ENCODE data around the gene SNPH.

Gene SNPH

DNA sequence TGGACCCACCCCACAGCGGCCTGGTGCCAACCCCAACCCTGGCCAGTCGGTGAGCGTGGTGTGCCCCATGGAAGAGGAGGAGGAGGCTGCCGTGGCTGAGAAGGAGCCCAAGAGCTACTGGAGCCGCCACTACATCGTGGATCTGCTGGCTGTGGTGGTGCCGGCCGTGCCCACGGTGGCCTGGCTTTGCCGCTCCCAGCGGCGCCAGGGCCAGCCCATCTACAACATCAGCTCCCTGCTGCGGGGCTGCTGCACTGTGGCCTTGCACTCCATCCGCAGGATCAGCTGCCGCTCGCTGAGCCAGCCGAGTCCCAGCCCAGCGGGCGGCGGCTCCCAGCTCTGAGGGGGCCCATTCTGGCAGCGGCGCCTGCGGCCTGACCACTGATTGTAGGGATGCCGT is 39.6 kb downstream of the SNPH start:
- no peak for DNase-seq (ENCODE audit: extremely low read depth in 1 of 2, low read depth in 1 of 2)

DNA sequence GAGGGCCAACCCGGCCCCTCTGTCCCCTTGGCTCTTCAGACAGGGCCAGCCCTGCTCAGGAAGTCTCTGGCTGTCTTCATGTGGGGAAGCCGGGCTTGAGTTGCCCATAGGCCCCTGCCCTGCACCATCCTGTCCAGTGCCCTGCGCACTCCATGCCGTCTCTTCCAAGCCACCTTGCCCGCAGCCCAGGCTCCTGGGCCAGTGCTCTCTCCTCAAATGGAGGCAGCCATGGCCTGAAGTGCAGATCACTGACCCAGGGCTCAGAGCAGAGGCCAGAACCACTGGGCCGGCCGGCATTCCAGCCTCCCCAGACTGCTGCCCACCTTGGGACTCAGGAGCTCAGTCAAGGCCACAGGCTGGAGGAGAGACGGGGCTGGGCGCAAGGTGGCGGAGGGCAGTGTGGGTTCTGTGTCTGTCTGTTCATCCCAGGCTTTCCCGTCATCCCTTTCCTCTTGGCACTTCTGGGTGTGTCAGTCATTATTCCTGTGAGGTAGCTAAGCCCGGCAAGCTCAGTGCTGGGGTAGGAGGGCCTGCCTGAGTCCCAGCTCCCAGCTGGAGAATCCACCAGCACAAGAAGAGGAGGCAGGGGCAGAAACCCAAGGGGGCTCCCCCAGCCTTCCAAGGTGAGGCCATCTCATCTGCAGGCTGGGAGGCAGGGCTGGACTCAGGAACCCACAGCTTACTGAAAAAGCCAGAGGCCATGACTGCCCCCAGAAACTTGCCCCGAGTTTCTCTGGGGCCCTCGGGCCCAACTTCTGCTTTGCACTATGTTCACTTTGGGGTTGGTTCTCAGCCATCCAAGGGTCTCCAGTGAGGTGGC is 40.4 kb downstream of the SNPH start:
- DNase-seq (ENCODE audit: extremely low read depth in 1 of 2, low read depth in 1 of 2) = no peak

DNA sequence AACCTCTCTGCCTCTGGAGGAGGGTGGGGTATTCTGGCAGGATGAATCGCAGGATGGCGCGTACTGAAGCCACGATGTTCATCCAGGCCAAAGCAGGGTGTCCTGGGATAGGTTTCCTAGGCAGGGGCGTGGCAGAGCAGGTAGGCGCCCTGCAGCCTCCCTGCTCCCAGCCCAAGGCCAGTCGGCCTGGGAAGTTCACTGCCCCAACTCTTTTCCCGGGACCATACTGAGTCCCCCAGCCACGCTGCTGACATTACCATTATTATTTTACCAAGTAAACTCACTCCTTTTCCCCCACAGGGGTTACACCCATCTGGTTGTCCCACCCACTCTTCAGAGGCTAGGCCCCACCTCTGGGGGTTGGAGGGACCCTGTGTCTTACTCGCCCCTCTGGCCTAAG is 41.1 kb downstream of the SNPH start:
- DNase-seq (ENCODE audit: extremely low read depth in 1 of 2, low read depth in 1 of 2) = no peak

DNA sequence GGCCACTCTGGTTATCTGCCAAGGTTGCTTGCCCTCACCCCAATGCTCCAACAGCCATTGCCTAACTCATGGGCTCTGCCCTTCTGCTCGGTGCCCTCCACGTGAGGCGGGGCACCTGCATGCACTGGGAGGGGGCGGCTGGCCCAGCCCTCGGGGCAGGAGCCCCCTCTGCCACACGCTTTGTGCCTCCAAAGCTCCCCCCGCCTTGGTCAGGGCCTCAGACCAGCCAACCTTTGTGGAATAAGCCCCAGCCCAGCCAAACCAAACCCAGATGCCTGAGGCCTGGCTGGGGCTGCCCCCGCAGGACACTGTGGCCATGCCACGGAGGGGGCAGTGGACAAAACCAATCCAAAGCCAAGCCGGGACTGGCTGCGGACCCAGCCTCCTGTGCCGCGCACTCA is 41.5 kb downstream of the SNPH start:
- no peak for DNase-seq (ENCODE audit: extremely low read depth in 1 of 2, low read depth in 1 of 2)

DNA sequence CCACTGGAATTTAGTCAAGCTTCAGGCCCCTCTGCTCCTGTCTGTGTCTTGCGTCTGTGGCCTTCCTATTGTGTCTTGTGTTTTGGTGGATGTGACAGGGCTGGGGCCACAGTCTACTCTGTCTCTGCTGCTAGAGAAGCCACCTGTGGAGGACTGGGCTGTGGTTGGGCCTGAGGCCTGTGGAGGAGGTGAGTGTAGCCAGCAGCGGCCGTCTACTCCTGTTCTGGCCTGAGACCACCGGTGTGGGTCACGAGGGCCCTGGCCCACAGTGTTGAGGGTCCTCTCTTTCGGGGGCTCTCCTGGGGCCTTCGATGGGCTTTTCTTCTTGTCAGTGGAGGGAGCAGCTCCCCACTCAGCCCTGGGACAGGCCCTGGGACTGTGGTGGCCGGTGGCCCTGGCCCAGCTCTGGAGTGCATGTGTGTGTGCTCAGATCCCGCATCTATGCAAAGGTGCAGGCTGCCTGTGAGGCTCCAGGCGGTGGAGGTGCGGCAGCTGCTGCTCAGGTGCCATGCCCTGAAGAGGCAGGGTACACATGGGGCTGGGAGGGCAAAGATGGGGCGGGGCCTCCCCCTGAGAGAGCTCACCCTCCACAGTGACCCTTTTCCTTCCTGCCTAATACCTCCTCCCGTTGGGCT is 42.1 kb downstream of the SNPH start:
- DNase-seq (ENCODE audit: extremely low read depth in 1 of 2, low read depth in 1 of 2) = no peak

DNA sequence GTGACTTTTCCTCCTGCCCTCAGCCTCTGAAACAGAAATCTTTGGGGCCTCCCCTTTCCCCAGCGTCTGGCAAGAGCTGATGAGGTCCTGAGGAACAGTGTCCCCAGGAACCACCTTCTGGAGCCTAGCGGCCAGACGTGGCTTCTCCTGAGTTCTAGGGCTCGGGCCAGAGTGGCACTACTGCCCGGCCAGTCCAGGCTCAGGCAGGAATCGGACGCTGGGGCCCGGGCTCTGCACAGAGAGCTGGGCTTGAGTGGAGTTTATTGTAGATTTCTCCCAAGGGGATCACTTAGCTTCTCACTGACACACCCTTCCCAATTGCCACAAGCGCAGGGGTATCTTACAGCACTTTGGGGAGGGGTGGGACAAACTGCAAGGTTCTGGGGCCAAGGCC is 42.6 kb downstream of the SNPH start:
- no peak for DNase-seq (ENCODE audit: extremely low read depth in 1 of 2, low read depth in 1 of 2)

DNA sequence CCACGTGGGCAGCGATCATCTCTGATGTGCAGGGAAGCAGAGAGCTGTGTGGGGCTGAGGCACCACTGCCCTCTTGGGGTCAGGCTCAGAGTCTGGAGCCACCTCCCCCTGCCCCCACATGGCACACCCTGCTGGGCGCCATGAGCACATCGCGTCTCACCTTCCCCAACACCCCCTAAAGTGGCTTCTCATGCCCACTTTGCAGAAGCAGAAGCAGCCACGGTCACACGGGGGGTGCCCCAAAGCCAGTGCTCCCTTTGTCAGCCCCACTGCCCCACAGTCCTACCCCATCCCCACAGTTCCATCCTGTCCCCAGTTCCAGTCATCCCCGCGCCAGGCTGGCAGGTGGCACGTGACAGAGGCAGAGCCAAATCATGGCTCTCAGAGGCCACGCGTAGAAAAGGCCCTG is 43.3 kb downstream of the SNPH start:
- no peak for DNase-seq (ENCODE audit: extremely low read depth in 1 of 2, low read depth in 1 of 2)

DNA sequence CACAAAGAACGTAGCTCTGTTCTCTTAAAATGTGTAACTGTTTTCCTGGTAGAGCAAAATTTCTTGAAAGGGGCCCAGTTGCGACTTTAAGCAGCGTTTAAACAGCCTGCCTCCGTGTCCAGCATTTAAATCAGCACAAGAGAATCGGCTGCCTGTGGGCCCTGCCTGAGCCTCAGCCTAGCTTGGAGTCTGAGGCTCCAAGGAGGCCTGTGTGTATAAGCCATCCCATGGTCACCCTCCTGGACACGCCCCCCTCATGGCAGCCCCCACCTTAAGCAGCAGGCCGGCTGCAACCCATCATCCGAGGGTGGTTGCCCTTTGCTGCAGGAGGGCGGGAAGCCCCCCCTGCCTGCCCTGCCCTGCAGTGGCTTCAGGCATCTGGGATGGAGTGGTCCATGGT is 44.0 kb downstream of the SNPH start:
- no peak for DNase-seq (ENCODE audit: extremely low read depth in 1 of 2, low read depth in 1 of 2)

DNA sequence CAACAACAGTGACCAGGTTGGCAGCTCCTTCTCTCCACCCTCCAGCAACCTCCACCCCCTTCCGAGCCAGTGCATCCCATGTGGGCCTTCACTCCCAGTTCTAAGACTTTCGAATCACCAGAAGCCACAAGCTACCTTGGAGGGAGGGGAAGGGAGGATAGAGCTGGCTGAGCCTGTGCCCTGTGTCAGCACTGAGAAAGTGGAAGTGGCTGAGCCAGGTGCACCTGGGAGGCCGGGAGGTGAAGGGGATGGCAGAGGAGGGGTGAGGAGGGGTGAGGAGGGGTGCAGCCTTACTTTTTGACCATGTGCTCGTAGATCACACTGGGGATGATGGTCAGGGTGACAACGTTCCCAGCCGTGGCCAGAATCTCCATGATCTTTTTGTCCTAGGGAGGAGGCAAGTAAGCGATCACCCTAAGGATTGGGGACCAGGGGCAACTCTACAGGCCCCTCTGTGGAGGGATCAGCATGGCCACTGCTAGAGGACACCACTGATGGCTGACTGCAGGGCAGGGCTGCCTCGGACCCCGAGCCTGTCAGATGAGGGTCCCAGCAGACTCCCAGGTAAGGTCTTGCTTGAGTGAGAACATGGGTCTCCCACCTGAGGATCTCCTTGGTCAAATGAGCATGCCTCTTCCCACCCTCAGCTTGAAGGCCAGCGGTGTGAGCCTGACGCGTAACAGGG is 44.6 kb downstream of the SNPH start:
- no peak for DNase-seq (ENCODE audit: extremely low read depth in 1 of 2, low read depth in 1 of 2)

DNA sequence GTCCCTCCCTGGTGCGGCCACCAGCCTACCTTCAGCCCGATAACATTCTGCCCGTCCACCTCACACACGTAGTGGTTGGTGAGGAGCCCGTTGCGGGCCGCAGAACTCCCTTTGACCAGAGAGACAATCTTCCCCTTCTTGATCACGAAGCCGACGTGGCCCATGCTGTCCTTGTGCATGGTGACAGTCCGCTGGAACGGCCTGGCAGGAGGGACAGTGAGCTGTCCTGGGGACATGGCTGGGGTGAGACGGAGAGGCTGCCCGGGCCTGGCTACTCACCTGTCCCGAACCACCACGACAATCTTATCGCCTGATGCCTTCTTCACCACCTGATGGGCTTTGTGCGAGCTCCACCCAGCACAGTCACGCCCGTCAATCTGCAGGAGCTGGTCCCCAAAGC is 46.2 kb downstream of the SNPH start:
- DNase-seq (ENCODE audit: extremely low read depth in 1 of 2, low read depth in 1 of 2) = no peak

DNA sequence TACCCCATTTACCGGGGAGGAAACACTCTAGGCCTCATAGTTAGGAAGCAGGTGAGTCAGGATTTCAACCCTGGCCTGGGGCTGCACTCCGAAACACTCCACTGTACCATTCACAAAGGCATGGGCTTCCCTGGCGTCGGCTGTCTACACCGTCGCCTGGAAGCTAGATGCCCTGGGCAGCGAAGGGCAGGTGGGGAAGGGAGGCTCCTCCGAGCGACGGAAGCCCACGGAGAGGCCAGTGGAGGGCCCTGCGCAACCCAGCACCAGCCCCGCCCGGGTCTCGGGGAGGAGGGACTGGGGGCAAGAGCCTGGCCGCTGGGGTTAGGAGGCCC is 46.8 kb downstream of the SNPH start:
- DNase-seq (ENCODE audit: extremely low read depth in 1 of 2, low read depth in 1 of 2) = no peak

DNA sequence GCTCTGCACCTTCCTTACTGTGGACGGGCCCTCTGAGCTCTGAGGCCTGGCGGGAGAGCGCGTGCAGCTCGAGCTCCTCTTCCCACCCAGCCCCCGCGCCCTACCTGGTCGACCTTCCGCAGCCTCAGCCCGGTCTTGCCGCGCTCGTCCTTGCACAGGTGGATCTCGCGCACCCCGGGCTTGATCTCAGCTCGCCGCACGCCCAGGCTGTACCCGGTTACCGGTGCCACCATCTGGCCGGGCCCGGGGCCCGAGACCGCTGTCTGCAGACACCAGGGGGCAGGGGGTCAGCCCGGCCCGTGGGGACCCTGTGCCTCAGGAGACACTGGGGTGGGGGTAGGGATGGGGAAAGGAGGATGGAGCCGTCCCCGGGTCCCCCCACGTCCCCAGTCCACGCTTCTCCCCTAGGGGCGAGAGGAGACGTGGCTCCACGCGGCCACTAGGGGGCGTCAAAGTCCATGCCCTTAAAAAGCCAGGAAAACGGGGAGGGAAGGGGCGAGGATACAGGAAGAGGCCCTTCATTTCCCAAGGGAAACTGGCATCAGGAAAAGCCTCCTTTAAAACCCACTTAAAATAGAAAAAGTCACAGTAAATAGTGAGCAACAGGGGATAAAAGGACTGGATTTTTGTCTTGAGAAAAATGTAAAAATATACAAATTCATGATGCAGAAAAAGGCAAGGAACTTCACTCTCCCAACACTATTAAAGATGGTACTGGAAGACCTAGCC is 47.3 kb downstream of the SNPH start:
- no peak for DNase-seq (ENCODE audit: extremely low read depth in 1 of 2, low read depth in 1 of 2)

DNA sequence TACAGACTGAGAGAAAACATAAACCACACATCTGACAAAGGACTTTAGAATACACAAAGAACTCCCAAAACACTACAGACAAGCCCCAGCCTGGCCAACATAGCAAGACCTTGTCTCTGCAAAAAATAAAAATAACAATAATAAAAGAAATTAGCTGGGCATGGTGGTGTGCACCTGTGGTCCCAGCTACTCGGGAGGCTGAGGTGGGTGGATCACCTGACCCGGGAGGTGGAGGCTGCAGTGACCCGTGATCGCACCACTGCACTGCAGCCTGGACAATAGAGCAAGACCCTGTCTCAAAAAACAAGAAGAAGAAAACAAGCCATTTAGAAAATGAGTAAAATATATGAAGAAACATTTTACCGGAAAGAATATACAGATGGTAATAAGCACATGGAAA is 49.7 kb downstream of the SNPH start:
- DNase-seq (ENCODE audit: extremely low read depth in 1 of 2, low read depth in 1 of 2) = no peak

DNA sequence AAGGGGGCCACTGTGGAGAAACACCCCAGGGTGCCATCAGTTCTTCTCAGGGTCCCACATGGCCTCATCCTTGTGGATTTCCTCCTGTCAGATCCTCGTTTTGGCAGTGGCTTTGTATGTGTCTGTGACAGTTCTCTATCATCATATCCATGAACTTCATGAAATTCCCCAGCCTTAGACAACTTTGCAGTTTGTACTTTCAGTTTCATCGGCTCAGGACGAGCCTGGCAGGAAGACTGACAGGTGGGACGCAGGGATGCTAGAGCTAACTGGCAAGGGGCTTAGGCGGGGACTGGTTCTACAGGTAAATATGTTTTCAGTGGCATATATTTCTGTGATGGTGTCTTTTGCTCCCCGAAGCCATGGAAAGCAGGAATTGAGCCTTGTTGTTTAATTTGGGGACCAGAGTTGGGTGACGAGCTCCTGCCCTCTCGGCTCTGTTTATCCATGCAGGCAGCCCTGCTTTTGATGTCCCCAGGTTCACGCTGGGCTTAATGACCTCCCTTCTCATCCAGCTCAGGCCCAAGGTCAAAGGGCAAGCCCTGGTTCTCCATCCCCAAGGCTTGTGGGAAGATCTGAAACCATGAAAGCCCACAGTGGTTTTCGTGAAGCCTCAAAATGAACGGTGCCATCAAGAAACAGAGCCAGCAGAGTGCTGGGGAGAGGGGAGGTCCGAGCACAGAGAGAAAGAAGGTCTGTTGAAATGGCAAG is 51.6 kb downstream of the SNPH start:
- no peak for DNase-seq (ENCODE audit: extremely low read depth in 1 of 2, low read depth in 1 of 2)

DNA sequence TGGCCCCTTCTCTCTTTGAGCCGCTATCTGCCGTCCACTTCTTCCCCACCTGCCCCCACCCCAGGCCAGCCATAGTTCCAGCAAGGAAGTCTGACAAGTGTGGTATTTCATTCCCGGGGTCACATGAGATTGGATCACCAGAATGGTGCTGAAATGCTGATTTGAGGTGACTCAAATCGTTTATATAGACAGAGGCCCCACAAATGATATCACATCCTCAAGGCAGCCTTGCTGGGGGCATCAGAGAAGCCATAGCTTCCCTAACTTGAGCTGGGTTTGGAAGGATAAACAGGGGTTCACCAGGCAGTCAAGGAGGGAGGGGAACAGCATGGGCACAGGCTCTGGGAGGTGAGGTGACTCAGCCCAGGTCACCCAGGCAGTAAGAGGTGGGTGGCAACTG is 53.0 kb downstream of the SNPH start:
- no peak for DNase-seq (ENCODE audit: extremely low read depth in 1 of 2, low read depth in 1 of 2)

DNA sequence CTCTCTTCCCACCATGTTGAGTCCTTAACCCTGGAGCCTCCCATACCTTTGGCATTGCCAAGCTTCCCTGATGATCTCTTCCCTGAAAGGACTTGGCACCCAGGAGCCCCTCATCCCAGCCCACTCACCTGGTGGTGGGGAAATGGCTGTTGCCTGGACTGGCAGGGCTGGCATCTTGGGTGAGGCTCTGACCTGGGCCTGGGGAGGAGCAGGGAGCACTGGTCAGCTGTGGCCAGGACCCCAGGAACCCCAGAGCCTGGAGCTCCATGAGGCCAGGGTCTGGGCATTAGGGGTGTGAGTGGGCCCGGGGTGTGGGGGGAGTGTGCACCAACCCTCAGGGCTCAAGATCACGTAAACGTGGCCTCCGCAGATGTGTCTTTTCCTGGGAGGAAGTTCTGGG is 53.4 kb downstream of the SNPH start:
- no peak for DNase-seq (ENCODE audit: extremely low read depth in 1 of 2, low read depth in 1 of 2)

DNA sequence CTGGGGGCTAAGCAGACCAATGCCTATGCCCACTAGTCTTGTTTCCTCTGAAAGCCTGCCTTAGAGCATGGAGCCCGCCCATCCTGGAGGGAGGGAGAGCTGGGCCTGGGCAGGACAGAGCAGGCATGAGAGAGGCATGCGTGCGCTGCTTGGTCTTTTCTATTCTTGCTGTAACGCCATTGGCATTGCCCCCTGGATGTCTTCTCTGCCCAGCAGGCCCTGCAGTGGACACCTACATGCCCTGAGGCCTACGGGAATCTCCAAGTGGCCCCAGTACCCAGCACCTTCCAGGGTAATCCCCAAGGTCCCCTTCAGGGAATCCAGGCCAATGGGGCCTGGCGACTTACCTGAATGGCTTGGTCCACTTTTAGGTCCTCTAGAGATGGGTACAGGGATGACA is 53.9 kb downstream of the SNPH start:
- no peak for DNase-seq (ENCODE audit: extremely low read depth in 1 of 2, low read depth in 1 of 2)

DNA sequence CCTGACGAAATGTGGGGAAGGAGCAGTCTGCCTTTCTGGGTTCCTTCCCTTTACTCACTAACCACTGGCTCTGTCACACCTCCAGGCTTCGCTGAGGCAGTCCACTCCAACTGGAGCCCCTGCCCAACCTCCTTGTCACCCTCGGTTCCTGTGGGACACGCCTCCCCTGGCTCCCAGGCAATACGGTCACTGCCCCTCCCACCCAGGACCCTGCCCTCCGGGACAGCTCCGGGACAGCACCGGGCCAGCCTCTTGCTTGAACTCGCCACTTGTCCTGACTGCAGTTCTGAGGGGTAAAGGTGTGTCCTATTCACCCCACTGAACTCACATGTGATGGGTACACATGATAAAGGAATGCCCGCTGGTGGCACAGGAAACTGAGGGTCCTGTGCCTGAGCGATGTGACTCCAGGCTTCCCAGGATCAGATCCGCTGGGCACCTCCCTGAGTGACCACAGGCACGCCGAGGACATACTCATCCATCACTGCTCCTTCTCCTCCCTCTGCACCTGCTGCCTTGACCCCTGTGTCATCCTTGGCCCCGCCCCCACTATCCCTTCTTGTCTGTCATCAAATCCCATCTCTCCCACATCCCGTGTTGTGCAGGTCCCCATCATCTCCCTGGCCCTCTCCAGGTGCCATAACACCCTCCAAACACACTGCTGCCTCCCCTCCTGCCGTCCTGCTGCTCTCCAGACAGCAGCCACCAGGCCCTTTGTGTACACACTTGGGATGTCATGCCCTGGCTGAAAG is 55.0 kb downstream of the SNPH start:
- DNase-seq (ENCODE audit: extremely low read depth in 1 of 2, low read depth in 1 of 2) = no peak

DNA sequence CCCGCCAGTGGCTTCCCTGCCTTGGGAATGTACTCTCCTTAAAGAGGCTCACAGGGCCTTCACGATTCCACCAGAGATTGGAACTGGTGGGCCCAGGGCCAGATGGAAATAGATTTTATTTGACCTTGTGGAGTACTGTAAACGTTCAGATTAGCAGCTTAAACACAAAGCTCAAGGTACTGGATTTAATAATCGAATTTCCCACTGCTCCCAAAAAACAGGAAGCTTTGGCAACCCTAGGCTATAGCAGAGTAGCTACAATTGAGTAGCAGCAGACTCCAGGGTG is 55.5 kb downstream of the SNPH start:
- no peak for DNase-seq (ENCODE audit: extremely low read depth in 1 of 2, low read depth in 1 of 2)

DNA sequence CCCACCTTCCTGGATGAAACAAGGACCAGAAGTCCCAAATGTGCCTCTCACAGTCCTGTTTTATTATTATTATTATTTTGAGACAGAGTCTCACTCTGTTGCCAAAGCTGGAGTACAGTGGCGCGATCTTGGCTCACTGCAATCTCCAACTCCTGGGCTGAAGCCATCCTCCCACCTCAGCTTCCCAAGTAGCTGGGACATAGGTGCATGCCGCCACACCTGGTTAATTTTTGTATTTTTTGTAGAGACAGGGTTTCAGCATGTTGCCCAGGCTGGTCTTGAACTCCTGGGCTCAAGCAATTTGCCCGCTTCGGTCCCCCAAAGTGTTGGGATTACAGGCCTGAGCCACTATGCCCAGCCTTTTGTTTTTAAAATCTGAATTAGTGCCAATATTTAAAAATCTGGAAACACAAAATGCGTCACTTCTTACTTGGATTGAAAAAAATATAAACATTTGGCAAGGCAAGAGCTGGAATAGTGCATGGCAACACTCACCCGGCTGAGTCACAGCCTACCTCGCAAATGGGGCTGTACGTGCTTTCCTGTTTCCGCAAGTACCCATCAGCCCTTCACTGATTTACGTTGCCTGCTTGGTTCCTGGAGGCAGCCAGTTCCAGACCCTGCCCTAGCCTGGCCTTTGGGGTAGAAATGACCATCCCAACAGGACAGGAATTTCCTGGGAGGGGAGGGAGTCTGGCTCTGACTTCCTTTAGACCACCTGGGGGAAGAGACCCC is 56.6 kb downstream of the SNPH start:
- DNase-seq (ENCODE audit: extremely low read depth in 1 of 2, low read depth in 1 of 2) = no peak
